EH (cell line): ENCODE data around the gene SSH2.
"Not testable (repeated sequence)": the region's sequence is repeated elsewhere in the genome, so short reads cannot be mapped to it uniquely, and the experiment has no call there.

ENCODE experiments used
- DNase-seq: peaks from one replicate; pipeline ENCODE4 v3.0.0-alpha.2; 2015; ENCODE audit warnings: low read depth

Gene SSH2

DNA sequence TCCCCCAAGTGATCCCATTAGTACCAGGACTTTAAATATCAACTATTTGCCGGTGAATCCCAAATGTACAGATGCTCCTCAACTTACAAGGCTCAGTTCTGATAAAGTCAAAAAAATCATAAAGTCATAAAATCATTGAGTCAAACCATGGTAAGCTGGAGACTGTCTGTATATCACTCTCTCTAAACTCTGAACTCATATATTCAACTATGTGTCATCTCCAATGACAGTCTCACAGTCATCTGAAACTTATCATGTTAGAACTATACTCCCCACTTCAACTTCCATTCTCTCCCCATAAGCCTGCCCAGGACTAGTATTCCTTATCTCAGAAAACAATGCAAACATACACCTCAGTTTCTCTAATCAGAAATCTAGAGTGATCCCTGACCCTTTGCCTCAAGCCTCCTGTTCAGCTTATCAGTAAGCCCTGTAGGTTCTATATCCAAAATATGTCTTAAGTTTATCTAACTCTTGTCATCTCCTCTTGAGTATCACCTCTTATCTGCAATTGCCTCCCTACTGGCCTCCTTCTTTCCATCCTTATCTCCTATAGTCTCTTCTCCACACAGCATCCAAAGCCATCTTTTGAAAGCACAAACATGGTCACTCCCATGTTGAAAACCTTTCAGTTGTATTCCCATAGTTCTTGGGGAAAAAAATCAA is 55.0 kb downstream of the SSH2 start:
- no peak for DNase-seq

DNA sequence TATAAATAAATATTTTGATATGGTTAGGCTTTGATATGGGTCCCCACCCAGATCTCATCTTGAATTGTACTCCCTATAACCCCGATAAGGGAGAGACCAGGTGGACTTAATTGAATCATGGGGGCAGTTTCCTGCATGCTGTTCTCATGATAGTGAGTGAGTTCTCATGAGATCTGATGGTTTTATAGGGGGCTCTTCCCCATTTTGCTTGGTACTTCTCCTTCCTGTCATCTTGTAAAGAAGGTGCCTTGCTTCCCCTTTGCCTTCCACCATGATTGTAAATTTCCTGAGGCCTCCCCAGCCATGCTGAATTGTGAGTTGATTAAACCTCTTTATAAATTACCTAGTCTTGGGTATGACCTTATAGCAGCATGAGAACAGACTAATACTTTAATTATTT is 55.7 kb downstream of the SSH2 start:
- not testable (repeated sequence) for DNase-seq

DNA sequence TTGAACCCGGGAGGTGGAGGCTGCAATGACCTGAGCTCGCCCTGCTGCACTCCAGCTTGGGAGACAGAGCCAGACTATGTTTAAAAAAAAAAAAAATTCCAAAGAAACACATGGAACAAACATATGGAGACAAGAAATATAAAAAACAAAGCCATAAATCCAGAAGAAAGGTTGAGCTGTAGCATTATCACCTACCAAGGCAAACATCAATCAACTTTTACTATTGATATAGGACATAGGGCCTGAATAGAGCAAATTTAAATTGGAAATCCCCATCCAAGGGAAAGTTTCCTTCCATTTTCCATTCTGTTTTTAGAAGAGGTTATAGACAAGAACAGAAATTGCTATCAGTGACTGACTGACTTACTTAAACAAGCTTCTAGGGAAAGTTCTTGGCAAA is 56.6 kb downstream of the SSH2 start:
- DNase-seq = no peak

DNA sequence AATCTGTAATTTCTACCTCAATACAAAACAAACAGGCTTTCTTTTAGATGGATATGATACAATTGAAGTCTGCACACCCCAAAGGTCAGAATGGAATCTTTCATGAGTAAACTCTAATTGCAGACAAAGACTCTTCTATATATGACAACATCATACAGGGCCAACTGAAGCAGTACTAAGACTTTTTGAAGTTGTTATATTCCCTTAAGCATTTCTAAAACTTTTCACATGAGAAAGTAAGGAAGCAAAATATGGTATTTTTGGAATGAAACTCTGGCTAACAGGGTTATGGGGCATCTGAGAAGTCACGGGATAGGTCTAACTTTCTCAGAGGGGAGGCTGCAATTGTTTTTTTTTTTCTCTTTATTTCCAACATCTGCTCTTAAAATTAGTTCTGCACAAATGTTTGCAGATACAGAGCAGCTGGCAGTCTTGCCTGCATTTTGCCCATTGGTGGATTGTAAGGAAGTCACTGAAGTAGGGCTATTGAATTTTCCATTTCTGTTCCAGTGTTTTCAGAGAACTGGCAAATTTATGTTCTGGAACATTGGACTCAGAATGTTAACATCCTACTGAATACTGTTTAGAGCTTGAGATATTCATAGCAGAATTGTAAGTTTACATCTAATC is 59.1 kb downstream of the SSH2 start:
- DNase-seq = peak; percentile 54

DNA sequence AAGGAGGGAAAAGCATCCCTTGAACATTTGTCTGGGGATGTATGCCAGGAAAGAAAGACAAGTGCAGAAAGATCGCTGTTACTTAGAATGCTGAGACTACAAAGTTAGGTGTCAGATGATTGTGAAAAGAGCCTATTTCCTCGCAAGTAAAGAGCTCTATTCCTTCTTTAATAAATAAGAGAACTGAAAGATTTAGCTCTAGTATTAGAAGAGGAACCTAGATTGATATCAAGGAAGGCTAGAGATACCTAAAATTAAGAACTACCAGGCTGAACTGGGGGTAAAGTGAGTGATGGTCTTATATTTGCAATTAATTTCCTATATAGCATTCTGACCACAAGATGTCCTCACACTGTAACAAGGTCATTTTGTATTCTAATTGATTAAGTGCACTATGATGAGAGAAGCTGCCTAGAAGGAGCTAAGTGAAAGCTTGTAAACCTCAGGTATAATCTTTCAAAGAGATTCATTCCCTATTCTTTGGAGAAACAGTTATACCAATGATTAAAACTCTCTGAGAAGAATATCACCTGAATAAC is 62.3 kb downstream of the SSH2 start:
- no peak for DNase-seq

DNA sequence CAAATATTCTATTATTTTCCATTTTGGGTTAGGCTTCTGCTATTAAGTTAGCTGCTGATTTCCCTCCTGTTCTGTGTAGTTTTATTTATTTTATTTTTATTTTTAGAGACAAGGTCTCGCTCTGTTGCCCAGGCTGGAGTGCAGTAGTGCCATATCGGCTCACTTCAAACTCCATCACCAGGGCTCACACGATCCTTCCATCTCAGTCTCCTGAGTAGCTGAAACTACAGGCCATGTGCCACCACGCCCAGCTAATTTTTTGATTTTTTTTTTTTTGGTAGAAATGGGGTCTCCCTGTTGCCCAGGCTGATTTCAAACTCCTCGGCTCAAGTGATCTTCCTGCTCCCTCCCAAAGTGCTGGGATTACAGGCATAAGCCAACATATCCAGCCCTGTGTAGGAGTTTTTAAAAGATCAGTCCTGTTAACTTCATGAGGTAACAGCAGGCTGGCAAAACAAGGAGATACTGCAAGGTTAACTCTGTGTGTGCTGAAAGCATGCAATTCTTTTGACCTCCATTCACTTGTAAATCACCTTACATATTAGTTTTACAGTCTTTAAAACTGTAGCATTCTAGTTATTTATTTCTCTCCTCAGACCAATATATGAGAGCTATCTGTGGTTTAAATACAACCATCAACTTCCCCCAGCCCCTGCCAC is 63.2 kb downstream of the SSH2 start:
- no peak for DNase-seq

DNA sequence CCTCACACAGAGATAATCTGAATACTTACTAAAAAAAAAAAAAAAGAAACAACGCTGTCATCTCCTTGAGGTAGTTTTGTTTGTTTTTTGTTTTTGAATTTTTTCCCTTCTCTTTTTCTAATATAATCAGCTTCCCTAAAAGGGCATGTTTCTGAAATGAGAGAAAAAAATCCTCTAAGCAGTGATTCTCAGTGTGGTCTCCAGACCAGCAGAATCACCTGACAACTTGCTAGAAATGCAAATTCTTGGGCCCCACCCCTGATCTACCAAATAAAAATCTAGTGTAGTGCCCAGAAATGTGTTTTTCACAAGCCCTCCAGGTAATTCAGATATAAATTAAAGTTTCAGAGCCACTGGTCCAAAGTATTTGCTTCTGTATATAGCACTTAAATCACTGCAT is 65.4 kb downstream of the SSH2 start:
- no peak for DNase-seq

DNA sequence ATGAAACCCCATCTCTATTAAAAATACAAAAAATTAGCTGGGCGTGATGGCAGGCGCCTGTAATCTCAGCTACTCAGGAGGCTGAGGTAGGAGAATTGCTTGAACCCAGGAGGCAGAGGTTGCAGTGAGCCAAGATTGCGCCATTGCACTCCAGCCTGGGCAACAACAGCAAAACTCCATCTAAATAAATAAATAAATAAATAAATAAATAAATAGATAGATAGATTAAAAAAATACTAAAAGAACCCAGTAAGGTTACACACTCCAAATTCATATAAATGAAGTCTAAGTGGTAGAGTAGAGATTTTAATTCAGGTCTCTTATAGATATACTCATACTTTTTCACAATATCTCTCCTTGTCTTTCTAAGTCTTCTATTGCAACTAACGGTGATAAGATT is 65.9 kb downstream of the SSH2 start:
- DNase-seq = not testable (repeated sequence)

DNA sequence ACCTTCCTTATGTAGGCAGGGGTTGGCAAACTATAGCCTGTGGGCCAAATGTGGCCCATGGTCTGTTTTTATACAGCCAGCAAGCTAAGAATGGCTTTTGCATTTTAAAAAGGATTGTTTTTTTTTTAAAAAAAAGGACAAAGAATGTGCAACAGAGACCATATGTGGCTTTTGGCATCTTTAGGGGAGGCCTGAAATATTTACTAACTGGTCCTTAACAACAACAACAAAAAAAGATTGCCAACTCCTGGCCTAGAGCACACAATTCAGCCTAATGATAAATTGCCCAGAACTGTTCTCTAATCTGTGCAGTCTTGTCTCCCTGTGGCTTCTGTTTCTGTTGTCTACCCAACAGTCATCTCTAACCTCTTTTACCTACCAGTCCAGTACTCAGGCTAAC is 67.1 kb downstream of the SSH2 start:
- DNase-seq = no peak

DNA sequence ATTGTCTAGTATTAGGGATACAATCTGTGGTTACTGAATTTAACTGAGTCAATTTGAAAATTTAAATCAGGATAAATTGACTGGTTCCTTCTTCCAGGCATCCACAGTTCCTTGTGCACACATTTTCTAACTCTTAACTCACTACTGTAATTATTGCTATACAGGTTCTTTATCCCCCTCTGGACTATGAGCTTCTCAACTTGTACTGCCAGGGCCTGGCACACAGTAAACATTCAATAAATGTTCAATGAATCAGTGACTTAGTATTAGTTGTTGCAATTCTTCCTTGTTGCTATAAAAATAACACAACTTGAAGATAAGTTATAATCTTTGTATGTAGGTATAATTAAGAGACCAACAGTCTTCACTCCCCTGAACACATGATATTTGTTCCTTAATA is 67.9 kb downstream of the SSH2 start:
- no peak for DNase-seq

DNA sequence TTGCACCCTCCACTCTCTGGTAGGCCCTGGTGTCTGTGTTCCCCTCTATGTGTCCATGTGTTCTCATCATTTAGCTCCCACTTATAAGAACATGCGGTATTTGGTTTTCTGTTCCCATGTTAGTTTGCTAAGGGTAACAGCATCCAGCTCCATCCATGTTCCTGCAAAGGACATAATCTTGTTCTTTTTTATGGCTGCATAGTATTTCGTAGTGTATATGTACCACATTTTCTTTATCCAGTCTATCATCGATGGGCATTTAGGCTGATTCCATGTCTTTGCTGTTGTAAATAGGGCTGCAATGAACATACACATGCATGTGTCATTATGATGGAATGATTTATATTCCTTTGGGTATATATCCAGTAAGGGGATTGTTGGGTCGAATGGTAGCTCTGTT is 70.6 kb downstream of the SSH2 start:
- not testable (repeated sequence) for DNase-seq

DNA sequence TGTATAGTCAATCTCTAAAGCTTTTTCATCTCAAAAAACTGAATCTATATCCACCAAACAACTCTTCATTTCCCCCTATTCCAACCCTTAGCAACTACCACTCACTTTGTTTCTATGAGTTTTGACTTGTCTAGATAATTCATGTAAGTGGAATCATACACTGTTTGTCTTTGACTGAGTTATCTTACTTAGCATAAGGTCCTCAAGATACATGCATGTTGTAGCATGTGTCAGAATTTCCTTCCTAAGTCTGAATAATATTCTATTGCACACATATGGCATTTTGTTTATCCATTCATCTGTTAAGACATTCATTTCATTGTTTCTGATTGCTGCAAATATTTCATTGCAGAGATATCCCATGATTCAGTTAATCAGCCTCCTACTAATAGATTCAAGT is 72.2 kb downstream of the SSH2 start:
- DNase-seq = no peak

DNA sequence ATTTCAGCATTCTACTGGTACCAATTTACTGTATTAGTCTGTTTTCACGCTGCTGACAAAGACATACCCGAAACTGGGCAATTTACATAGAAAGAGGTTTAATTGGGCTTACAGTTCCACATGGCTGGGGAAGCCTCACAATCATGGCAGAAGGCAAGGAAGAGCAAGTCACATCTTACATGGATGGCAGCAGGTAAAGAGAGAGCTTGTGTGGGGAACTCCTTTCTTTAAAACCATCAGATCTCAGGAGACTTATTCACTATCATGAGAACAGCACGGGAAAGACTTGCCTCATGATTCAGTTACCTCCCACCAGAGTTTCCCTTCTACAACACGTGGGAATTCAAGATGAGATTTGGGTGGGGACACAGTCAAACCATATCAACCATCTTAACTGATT is 72.9 kb downstream of the SSH2 start:
- not testable (repeated sequence) for DNase-seq

DNA sequence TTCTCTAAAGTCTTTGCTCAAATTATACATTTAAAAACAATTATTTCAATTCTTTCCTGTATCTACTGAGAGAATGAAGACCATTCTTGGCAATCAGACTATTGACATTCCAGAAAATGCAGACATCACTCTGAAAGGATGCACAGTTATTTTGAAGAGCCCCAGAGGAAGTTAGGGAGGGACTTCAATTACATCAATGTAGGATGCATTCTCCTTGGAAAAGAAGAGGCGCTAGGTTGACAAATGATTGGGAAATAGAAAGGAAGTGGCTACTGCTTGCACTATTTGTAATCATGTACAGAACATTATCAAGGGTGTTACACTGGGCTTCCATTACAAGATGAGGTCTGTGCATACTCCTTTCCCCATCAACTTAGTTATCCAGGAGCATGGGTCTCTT is 74.3 kb downstream of the SSH2 start:
- peak; percentile 85 for DNase-seq

DNA sequence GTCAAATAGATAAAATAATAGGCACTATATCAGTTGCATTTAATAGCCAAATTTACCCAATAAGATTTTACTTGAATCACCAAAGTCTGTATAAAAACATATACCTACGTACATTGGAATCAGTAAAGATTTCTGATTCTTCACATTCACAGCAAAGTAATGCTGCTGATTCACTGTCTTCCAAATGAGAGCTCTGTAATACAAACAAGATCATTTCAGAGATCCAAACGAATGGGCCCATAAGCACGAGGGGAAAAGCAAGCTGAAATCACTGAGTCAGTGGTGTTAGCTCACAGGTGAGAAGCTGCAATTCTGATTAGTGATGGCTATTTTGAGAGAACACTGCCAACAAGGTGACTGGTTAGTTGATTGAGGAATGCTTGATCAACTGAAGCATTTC is 81.3 kb downstream of the SSH2 start:
- no peak for DNase-seq

DNA sequence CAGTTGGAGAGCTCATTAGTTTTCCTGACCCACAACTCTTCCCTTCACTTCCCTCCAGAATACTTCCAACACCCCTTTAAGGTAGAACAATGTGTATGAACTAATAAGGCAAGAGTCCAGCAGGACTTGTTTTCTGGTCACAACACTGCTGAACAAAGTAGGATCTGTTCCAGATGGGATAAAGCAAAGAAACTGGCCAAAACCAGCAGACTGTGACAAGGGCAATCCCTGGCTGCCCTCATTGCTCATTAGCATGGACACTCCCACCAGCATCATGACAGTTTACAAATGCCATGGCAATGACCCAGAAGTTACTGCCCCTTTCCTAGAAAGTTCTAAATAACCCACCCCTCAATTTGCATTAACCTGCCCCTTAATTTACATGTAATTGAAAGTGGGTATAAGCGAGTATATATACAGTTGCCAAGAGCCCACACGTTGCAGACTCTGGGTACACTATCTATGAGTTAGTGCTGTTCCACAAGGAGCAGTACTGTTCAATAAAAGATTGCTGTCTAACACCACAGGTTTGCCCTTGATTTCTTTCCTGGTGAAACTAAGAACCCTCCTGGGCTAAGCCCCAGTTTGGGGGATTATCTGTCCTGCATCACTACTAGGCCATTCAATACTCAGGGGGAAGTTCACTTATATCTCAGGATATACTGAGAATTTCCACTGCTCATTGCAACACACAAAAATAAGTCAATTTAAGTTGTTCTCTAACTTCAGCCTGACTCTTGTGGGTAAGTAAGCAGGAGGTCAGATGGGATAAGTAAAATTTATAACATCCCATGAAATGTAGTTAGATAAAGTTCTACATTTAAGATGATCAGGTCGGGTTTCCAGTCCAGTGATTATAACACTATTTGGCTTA is 82.3 kb downstream of the SSH2 start:
- no peak for DNase-seq

DNA sequence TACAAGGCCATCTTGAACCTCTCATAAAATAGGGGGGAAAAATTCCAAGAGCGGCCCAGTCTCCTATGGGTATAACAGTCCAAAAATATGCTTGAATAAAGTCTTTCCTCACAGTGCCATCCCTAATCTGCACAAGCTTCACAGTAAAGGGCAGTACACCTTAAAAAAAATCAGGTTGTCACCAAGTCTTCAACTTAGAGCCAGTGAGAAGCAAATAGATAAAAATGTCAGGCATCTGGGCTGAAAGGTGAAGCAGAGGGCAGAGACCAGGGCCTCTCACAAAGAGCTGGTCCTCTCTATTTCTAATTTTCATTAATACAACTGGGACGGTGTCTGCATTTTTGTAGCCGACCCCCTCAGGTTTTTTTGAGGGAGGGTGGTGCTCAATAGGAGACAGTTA is 82.9 kb downstream of the SSH2 start:
- no peak for DNase-seq

DNA sequence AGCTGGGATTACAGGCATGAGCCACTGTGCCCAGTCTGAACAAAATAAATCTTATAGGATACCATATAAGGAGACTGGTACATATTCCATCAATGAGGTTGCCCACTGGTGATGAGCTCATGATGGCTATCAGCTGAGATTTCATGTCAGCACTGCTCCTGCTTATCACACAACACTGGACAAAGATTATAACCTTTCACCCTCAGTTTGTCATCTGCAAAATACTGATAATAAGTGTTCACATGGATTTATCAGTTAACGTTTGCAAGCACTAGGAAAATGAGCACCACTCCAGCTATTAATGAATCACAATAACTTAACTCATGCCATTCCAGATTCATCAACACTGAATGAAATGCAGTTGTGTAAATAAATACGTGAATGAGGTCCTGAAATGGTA is 83.7 kb downstream of the SSH2 start:
- DNase-seq = no peak

DNA sequence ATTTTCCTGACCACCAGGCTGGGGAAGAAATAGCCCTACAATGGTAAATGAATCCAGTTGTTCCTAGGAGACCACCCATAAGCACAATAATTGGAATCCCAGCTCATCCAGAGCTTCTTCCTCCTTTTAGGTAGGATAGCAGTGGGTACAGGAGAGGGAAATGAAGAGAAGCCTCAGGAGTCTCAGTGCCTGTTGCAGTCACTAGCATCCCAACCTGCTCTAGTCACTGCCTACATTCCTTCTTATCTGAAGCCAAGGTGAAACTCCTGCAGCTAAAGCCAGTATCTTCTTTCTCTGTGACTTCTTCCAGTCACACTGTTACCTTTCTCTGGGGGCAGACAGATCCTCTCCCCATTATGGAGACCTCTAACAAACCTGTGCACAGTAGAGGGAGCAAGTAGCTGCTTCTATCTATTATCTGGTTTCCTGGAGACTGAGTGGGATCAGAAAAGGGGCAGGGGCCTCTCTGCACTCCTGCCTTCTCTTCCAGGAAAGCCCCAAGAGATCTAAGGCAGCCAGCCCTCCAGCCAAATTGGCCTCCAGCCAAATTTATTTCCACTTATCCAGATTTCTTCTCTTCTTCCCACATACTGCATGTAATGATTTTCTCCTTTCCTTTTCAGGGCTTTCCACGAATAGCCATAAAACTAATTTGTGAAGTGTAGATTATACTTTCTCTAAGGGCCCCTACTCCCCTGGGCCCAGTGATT is 85.5 kb downstream of the SSH2 start:
- no peak for DNase-seq

DNA sequence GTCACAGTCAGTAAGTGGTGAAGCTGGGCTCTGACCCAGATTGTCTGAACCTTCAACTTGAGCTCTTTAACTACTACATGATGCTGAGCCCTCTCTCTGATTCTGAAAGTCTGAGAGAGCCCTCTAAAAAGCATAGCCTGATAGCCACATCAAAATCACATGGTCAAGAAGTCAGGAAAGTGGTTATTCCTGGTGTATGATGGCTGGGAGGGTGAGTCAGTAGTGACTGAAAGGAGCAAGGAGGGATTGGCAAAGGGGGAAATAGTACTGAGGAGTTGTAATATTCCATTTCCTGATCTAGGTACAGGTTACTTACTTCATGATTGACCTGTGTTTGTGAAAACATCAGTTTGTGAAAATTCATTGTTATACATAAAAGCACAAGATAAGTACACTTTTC is 89.1 kb downstream of the SSH2 start:
- peak; percentile 50 for DNase-seq

DNA sequence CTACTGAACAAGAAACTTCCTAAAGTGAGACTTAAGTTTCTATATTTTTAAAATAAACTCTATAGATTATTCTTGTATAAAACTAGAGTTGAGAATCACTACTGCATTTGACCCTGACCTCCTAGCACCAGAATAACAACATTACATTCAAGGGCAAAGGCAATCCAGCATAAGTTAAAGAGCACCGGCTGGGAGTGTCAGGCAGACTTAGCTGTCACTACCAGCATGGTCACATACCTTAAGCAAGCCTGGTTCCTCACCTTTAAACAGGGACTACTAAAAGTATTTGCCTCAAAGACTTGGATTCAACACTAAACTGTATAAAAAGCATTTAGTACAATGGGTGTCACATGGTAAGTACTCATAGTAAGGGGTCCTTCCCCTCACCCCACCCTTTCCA is 90.4 kb downstream of the SSH2 start:
- DNase-seq = no peak

DNA sequence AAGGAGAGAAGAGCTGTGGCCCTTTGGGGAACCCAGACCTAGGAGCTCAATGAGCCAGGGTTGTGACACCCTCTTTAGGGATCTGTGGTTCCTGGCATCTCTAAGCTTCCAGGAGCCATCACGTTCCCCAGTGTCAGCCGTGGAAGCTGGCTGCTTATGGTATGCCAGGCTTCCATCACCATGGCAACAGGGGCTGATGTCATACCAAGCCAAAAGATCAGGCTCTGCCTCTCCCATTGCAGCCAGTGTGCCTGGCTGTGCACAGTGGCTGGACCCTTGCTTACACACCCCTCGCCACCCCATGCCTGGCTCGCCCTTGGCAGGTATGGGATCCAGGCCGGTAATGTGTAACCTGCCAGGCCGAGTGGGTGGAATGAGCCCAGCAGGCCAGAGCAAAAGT is 91.1 kb downstream of the SSH2 start:
- DNase-seq = peak; percentile 76
